GM23338 (cell line): ENCODE results near the gene S100A1. TPM values are rescaled to one million over a fixed set of nuclear protein-coding genes. Genes with fewer than 3 reads are reported as not detected.
A peak's percentile ranks its signal among the peaks of the same experiment; 100 is the strongest.

Experiments used
- ATAC-seq: fragments of 200-7000 bp; cut with Tn5 transposase; 3 replicates; pipeline ENCODE4 v1.9.1; 2020
- DNase-seq: peaks from one replicate; pipeline ENCODE4 v3.0.0-alpha.2; 2015; ENCODE audit warnings: low spot score
- H2AFZ ChIP-seq: fragments of 200-600 bp; sonication (generic); 2 replicates; pipeline ENCODE4 v1.8.0; 2016; ENCODE audit warnings: antibody characterized with exemption, mild to moderate bottlenecking, moderate library complexity
- H3F3A ChIP-seq: fragments of 200-600 bp; sonication (generic); replicated peaks from 2 replicates; pipeline ENCODE4 v1.8.0; 2017; ENCODE audit warnings: antibody characterized with exemption, mixed run types, low read depth
- H3K27ac ChIP-seq: fragments of 200-600 bp; sonication (generic); 2 replicates; pipeline ENCODE4 v1.6.1; 2016; ENCODE audit warnings: low read depth
- H3K27me3 ChIP-seq: fragments of 200-600 bp; sonication (generic); 2 replicates; pipeline ENCODE4 v1.8.0; 2016; ENCODE audit warnings: mild to moderate bottlenecking, mixed run types, moderate library complexity; ENCODE audit not compliant: insufficient read depth
- H3K36me3 ChIP-seq: fragments of 200-600 bp; sonication (generic); 2 replicates; pipeline ENCODE4 v1.8.0; 2016; ENCODE audit warnings: mild to moderate bottlenecking; ENCODE audit not compliant: insufficient read depth
- H3K4me1 ChIP-seq: fragments of 200-600 bp; sonication (generic); 2 replicates; pipeline ENCODE4 v1.8.0; 2016; ENCODE audit warnings: mild to moderate bottlenecking, moderate library complexity; ENCODE audit not compliant: insufficient read depth
- H3K4me2 ChIP-seq: fragments of 200-600 bp; sonication (generic); 2 replicates; pipeline ENCODE4 v1.7.1; 2017; ENCODE audit warnings: mixed run types
- H3K4me3 ChIP-seq: fragments of 200-600 bp; sonication (generic); 2 replicates; pipeline ENCODE4 v1.6.1; 2016; ENCODE audit warnings: mixed run types
- H3K79me2 ChIP-seq: fragments of 200-600 bp; sonication (generic); replicated peaks from 2 replicates; pipeline ENCODE4 v1.8.0; 2017; ENCODE audit warnings: mild to moderate bottlenecking; ENCODE audit not compliant: insufficient read depth
- H3K9me2 ChIP-seq: fragments of 200-600 bp; sonication (generic); 2 replicates; pipeline ENCODE4 v1.8.0; 2017; ENCODE audit not compliant: insufficient read depth
- H4K20me1 ChIP-seq: fragments of 200-600 bp; sonication (generic); replicated peaks from 2 replicates; pipeline ENCODE4 v1.8.0; 2017; ENCODE audit warnings: mild to moderate bottlenecking; ENCODE audit not compliant: insufficient read depth
- H3K27ac Mint-ChIP-seq: 2 replicates; pipeline ENCODE4 v1.8.0; 2020; ENCODE audit warnings: inconsistent platforms, mild to moderate bottlenecking, moderate library complexity, mixed read lengths
- H3K27me3 Mint-ChIP-seq: 3 replicates; pipeline ENCODE4 v1.8.0; 2022; ENCODE audit warnings: low read depth, mild to moderate bottlenecking, moderate library complexity, mixed read lengths, inconsistent platforms; ENCODE audit not compliant: insufficient read depth, poor library complexity
- H3K36me3 Mint-ChIP-seq: 3 replicates; pipeline ENCODE4 v1.8.0; 2021; ENCODE audit warnings: low read depth, mild to moderate bottlenecking, inconsistent platforms, moderate library complexity, mixed read lengths
- H3K4me1 Mint-ChIP-seq: 3 replicates; pipeline ENCODE4 v1.8.0; 2020; ENCODE audit warnings: mild to moderate bottlenecking, inconsistent platforms, mixed read lengths
- H3K4me3 Mint-ChIP-seq: 3 replicates; pipeline ENCODE4 v1.8.0; 2021; ENCODE audit warnings: moderate library complexity, mild to moderate bottlenecking, inconsistent platforms, mixed read lengths
- H3K9me3 Mint-ChIP-seq: 3 replicates; pipeline ENCODE4 v1.8.0; 2020; ENCODE audit warnings: moderate library complexity, mild to moderate bottlenecking, inconsistent platforms, mixed read lengths
- EZH2 ChIP-seq: fragments of 200-600 bp; sonication (generic); IDR thresholded peaks from one replicate; pipeline ENCODE4 v1.8.0; 2017; ENCODE audit warnings: antibody characterized with exemption, mild to moderate bottlenecking, low read depth; ENCODE audit not compliant: unreplicated experiment
- EZH2phosphoT487 ChIP-seq: fragments of 200-600 bp; sonication (generic); IDR thresholded peaks from one replicate; pipeline ENCODE4 v1.8.1; 2018; ENCODE audit warnings: antibody characterized with exemption; ENCODE audit not compliant: unreplicated experiment
- POLR2AphosphoS5 ChIP-seq: IDR thresholded peaks from 2 replicates; pipeline ENCODE4 v1.6.1; 2016; ENCODE audit warnings: antibody characterized with exemption, low read depth
- STAT1 ChIP-seq: IDR thresholded peaks from one replicate; pipeline ENCODE4 v1.6.1; 2016; ENCODE audit warnings: antibody characterized with exemption; ENCODE audit not compliant: unreplicated experiment
- polyA plus RNA-seq: library from polyadenylated mRNA; unstranded; fragments of >200 nt; fragmentation: Nextera tagmentation; extraction: Ambion mirVana; gene quantifications from 2 replicates; pipeline ENCODE4 v1.2.1, GENCODE V29; 2016
- total RNA-seq: library from RNA; depleted of rRNA; stranded (reverse); fragments of >200 nt; shearing (Covaris generic); gene quantifications from 2 replicates; pipeline ENCODE4 v1.2.3, GENCODE V29; 2014
- TF ChIP-seq, protein P1 (sequence below): fragments of 250-450 bp; sonication (Bioruptor Pico); IDR thresholded peaks from 2 replicates; pipeline ENCODE4 v1.5.0; 2020; ENCODE audit warnings: mild to moderate bottlenecking, moderate library complexity
- TF ChIP-seq, protein P2 (sequence below), 2 experiments: fragments of 200-600 bp in 1 of 2; sonication (generic) in 1 of 2; conservative IDR thresholded peaks; 2 replicates each; pipeline versions ENCODE4 v1.5.1 to v1.6.1; 2016 to 2017; ENCODE audit warnings: antibody characterized with exemption in 2 of 2, low read depth in 2 of 2, mild to moderate bottlenecking in 2 of 2, moderate library complexity in 1 of 2
- TF ChIP-seq, protein P3 (sequence below): IDR thresholded peaks from 2 replicates; pipeline ENCODE4 v1.6.1; 2016; ENCODE audit warnings: antibody characterized with exemption

The S100A1 gene
- total and polyA plus RNA-seq, 2 experiments from 2014 or later = 0.13 to 0.66 TPM

DNA sequence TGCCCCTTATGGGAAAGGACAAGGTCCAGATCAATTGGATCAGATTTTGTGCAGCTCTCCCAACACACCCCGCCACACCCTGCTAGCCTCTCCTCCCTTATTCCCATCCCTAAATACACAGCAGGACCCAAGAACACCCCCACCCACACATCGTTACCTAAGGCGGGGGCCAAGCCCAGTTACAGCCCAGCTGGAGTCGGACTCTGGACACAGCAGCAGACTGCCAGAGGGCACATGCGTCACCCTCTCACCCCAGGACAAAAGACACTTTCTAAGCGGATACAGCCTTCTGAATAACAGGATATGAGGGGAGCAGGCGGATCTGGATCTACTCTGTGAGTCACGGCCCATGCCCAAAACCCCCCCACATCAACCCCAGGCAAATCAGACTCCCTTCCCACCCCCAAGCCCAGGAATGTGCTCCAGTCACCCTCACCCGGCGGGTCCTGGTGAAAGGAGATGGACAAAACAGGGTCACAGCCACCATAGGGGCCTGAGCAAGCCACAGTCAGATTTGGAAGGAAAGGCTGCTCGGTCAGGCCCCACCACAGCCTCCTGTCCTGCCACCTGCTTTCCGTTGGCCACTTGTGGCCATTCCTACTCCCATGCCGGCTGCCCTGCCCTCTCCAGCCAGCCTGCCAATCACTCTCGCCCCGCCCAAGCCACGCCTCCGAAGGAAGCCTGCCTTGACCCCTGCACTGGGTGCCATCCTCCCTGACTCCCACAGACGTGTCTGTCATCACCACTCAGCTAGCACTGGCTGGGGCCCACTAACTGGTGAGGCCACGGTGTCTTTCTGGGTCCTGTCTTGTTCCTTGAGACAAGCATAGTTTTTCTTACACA lies 19.3 kb upstream of the S100A1 start:
- Histone ChIP-seq H3F3A (no peaks in the 10 kb centered on the region; the same call in 1 of the 2 replicates), H3K27me3 (no peaks in the 10 kb centered on the region), H4K20me1 (no peaks in the 10 kb centered on the region), H3K9me2 (no peaks in the 10 kb centered on the region), H3K79me2 (no peaks in the 10 kb centered on the region), H3K4me2 (peak overlapping the region; percentile 66), H3K27ac (0 out of 2 replicates have a peak overlapping the region, but pooled peaks have one; percentile 19), H2AFZ (peak overlapping the region; percentile 84), H3K4me1 (peaks cover 45% of the 10 kb centered on the region), H3K4me3 (peak overlapping the region; percentile 26; the same call in 1 of the 2 replicates), H3K36me3 (no peaks in the 10 kb centered on the region)
- ATAC-seq = peak; percentile 77
- Mint-ChIP-seq H3K4me1 (peaks cover 49% of the 10 kb centered on the region), H3K9me3 (no peaks in the 10 kb centered on the region), H3K36me3 (no peaks in the 10 kb centered on the region; the same call in 1 of the 3 replicates), H3K27me3 (peaks cover 9% of the 10 kb centered on the region), H3K4me3 (peak overlapping the region; percentile 34; the same call in 2 of the 3 replicates), H3K27ac (peak overlapping the region; percentile 87; the same call in 1 of the 2 replicates)
- peak; percentile 22; the same call in 1 of the 2 replicates for TF ChIP-seq POLR2AphosphoS5
- TF ChIP-seq, protein P1, sequence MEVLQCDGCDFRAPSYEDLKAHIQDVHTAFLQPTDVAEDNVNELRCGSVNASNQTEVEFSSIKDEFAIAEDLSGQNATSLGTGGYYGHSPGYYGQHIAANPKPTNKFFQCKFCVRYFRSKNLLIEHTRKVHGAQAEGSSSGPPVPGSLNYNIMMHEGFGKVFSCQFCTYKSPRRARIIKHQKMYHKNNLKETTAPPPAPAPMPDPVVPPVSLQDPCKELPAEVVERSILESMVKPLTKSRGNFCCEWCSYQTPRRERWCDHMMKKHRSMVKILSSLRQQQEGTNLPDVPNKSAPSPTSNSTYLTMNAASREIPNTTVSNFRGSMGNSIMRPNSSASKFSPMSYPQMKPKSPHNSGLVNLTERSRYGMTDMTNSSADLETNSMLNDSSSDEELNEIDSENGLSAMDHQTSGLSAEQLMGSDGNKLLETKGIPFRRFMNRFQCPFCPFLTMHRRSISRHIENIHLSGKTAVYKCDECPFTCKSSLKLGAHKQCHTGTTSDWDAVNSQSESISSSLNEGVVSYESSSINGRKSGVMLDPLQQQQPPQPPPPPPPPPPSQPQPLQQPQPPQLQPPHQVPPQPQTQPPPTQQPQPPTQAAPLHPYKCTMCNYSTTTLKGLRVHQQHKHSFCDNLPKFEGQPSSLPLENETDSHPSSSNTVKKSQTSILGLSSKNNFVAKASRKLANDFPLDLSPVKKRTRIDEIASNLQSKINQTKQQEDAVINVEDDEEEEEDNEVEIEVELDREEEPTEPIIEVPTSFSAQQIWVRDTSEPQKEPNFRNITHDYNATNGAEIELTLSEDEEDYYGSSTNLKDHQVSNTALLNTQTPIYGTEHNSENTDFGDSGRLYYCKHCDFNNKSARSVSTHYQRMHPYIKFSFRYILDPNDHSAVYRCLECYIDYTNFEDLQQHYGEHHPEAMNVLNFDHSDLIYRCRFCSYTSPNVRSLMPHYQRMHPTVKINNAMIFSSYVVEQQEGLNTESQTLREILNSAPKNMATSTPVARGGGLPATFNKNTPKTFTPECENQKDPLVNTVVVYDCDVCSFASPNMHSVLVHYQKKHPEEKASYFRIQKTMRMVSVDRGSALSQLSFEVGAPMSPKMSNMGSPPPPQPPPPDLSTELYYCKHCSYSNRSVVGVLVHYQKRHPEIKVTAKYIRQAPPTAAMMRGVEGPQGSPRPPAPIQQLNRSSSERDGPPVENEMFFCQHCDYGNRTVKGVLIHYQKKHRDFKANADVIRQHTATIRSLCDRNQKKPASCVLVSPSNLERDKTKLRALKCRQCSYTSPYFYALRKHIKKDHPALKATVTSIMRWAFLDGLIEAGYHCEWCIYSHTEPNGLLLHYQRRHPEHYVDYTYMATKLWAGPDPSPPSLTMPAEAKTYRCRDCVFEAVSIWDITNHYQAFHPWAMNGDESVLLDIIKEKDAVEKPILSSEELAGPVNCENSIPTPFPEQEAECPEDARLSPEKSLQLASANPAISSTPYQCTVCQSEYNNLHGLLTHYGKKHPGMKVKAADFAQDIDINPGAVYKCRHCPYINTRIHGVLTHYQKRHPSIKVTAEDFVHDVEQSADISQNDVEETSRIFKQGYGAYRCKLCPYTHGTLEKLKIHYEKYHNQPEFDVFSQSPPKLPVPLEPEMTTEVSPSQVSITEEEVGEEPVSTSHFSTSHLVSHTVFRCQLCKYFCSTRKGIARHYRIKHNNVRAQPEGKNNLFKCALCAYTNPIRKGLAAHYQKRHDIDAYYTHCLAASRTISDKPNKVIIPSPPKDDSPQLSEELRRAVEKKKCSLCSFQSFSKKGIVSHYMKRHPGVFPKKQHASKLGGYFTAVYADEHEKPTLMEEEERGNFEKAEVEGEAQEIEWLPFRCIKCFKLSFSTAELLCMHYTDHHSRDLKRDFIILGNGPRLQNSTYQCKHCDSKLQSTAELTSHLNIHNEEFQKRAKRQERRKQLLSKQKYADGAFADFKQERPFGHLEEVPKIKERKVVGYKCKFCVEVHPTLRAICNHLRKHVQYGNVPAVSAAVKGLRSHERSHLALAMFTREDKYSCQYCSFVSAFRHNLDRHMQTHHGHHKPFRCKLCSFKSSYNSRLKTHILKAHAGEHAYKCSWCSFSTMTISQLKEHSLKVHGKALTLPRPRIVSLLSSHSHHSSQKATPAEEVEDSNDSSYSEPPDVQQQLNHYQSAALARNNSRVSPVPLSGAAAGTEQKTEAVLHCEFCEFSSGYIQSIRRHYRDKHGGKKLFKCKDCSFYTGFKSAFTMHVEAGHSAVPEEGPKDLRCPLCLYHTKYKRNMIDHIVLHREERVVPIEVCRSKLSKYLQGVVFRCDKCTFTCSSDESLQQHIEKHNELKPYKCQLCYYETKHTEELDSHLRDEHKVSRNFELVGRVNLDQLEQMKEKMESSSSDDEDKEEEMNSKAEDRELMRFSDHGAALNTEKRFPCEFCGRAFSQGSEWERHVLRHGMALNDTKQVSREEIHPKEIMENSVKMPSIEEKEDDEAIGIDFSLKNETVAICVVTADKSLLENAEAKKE (CRISPR knock-in tag) = no peak
- peak; percentile 83 for DNase-seq

DNA sequence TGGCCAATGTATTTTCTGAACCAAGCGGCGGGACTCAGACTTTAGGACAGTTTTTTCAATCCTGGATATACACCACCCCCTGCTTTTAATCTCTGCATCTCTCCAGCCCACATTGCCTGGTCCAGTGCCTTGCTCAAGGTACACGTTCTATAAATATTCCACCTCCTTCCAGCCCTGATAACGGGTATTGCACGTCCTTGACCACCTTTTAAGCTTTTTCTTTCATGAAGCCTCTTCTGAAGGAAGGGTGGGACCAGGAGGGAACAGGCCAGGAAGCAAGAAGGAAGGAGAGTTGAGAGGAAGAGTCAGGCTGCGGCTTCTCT lies 18.7 kb upstream of the S100A1 start:
- Mint-ChIP-seq H3K4me3 (no peak overlapping the region), H3K9me3 (no peaks in the 10 kb centered on the region), H3K27ac (peak overlapping the region; percentile 38; the same call in 1 of the 2 replicates), H3K36me3 (no peaks in the 10 kb centered on the region; the same call in 1 of the 3 replicates), H3K27me3 (peaks cover 10% of the 10 kb centered on the region), H3K4me1 (peaks cover 54% of the 10 kb centered on the region)
- H3K27me3 ChIP-seq = no peaks in the 10 kb centered on the region
- H2AFZ ChIP-seq = peak overlapping the region; percentile 84; the same call in 1 of the 2 replicates
- H3K4me1 ChIP-seq = peaks cover 45% of the 10 kb centered on the region
- H3K9me2 ChIP-seq = no peaks in the 10 kb centered on the region
- no peaks in the 10 kb centered on the region for H4K20me1 ChIP-seq
- TF ChIP-seq EZH2phosphoT487 (no peak), STAT1 (no peak), EZH2 (no peak)
- TF ChIP-seq, protein P2, sequence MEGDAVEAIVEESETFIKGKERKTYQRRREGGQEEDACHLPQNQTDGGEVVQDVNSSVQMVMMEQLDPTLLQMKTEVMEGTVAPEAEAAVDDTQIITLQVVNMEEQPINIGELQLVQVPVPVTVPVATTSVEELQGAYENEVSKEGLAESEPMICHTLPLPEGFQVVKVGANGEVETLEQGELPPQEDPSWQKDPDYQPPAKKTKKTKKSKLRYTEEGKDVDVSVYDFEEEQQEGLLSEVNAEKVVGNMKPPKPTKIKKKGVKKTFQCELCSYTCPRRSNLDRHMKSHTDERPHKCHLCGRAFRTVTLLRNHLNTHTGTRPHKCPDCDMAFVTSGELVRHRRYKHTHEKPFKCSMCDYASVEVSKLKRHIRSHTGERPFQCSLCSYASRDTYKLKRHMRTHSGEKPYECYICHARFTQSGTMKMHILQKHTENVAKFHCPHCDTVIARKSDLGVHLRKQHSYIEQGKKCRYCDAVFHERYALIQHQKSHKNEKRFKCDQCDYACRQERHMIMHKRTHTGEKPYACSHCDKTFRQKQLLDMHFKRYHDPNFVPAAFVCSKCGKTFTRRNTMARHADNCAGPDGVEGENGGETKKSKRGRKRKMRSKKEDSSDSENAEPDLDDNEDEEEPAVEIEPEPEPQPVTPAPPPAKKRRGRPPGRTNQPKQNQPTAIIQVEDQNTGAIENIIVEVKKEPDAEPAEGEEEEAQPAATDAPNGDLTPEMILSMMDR (conservative IDR thresholded peaks at IDR 0.05; ENCODE audit: low read depth in 2 of 2) = no peak
- TF ChIP-seq, protein P3, sequence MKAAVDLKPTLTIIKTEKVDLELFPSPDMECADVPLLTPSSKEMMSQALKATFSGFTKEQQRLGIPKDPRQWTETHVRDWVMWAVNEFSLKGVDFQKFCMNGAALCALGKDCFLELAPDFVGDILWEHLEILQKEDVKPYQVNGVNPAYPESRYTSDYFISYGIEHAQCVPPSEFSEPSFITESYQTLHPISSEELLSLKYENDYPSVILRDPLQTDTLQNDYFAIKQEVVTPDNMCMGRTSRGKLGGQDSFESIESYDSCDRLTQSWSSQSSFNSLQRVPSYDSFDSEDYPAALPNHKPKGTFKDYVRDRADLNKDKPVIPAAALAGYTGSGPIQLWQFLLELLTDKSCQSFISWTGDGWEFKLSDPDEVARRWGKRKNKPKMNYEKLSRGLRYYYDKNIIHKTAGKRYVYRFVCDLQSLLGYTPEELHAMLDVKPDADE = no peak
- ATAC-seq = no peak
- no peaks in the 10 kb centered on the region; the same call in 1 of the 2 replicates for H3F3A ChIP-seq
- no peaks in the 10 kb centered on the region for H3K79me2 ChIP-seq
- H3K4me3 ChIP-seq = no peak overlapping the region; the same call in 1 of the 2 replicates
- peak overlapping the region; percentile 19; the same call in 1 of the 2 replicates for H3K27ac ChIP-seq
- DNase-seq = no peak
- H3K4me2 ChIP-seq = peak overlapping the region; percentile 66
- H3K36me3 ChIP-seq = no peaks in the 10 kb centered on the region
